Stomach (tissue), 4 donors: ENCODE measurements around the gene RAPGEF1.

Experiments
- EP300 ChIP-seq: sonication (generic); formaldehyde crosslinking; IDR thresholded peaks from one replicate; pipeline ENCODE4 v1.6.1; 2017; ENCODE audit warnings: antibody characterized with exemption
- POLR2A ChIP-seq, 4 donors: fragments of 450-650 bp; IDR thresholded peaks; one replicate each; pipeline ENCODE4 v1.6.1; 2016; ENCODE audit warnings: antibody characterized with exemption in 4 of 4, control low read depth in 2 of 4, mild to moderate bottlenecking in 1 of 4, moderate library complexity in 1 of 4
- TF ChIP-seq, protein P1 (sequence below), 7 experiments: fragments of 450-650 bp in 4 of 7; fragments of 200-600 bp in 3 of 7; sonication (generic) in 3 of 7; IDR thresholded peaks; one replicate each; pipeline ENCODE4 v1.5.1; 2016 to 2019; ENCODE audit warnings: antibody characterized with exemption in 7 of 7, control low read depth in 2 of 7, mild to moderate bottlenecking in 1 of 7

DNA sequence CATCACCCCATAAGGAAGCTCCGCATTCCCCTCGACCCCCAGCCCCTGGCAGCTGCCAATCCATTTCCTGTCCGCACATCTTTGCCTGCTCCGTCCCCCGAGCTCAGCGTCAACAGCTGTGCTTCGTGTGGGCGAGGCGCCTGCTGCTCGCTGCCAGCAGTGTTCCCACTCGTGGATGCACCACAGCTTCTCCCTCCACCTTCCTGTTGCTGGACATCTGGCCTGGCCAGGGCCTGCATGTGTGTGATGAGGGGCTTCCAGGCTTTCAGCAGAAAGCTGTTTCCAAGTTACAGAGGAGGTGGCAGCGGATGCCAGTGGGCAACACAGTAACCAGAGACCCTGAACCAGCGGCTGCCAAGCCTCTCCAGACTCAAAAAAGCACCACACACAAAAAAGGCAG is 108.6 kb downstream of the RAPGEF1 start:
- TF ChIP-seq, protein P1, sequence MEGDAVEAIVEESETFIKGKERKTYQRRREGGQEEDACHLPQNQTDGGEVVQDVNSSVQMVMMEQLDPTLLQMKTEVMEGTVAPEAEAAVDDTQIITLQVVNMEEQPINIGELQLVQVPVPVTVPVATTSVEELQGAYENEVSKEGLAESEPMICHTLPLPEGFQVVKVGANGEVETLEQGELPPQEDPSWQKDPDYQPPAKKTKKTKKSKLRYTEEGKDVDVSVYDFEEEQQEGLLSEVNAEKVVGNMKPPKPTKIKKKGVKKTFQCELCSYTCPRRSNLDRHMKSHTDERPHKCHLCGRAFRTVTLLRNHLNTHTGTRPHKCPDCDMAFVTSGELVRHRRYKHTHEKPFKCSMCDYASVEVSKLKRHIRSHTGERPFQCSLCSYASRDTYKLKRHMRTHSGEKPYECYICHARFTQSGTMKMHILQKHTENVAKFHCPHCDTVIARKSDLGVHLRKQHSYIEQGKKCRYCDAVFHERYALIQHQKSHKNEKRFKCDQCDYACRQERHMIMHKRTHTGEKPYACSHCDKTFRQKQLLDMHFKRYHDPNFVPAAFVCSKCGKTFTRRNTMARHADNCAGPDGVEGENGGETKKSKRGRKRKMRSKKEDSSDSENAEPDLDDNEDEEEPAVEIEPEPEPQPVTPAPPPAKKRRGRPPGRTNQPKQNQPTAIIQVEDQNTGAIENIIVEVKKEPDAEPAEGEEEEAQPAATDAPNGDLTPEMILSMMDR (IDR thresholded peaks at IDR 0.05) = no peak
- TF ChIP-seq EP300 (no peak), POLR2A (IDR thresholded peaks at IDR 0.05) (no peak)
